Measurements from ENCODE around the gene RFXAP. TPM values are rescaled to one million over a fixed set of nuclear protein-coding genes. Genes with fewer than 3 reads are reported as not detected.

Gene RFXAP
- total RNA-seq, 1 donor from 2014 or later: 4.2 TPM

DNA sequence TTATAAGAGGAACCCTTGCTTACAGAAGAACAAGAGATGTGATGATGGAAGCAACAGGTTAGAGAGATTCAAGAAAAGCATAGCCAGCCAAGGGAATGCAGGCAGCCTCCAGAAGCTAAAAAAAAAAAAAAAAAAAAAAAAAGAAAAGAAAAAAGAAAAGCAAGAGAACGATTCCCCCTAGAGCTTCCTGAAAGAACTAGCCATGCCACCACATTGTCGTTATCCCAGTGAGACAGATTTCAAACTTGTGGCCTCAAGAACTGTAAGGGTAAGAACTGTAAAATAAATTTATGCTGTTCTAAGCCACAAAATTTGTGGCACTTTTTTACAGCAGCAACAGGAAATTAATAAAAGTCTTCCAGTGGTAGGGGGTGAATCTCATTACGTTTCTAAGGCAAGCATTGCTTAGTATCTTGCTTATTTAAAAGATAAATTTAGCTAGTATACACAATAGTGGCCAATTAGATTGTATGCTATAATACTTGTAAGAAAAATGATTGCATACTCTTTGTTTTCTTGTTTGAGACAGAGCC, 21.8 kb downstream of the RFXAP start:
- H3K9me3 ChIP-seq (replicated peaks): no peaks in the 10 kb centered on the region
- H3K27me3 ChIP-seq (ENCODE audit: low read depth): no peaks in the 10 kb centered on the region
- peaks cover 17% of the 10 kb centered on the region for H3K4me1 ChIP-seq
- TF ChIP-seq, protein P1, sequence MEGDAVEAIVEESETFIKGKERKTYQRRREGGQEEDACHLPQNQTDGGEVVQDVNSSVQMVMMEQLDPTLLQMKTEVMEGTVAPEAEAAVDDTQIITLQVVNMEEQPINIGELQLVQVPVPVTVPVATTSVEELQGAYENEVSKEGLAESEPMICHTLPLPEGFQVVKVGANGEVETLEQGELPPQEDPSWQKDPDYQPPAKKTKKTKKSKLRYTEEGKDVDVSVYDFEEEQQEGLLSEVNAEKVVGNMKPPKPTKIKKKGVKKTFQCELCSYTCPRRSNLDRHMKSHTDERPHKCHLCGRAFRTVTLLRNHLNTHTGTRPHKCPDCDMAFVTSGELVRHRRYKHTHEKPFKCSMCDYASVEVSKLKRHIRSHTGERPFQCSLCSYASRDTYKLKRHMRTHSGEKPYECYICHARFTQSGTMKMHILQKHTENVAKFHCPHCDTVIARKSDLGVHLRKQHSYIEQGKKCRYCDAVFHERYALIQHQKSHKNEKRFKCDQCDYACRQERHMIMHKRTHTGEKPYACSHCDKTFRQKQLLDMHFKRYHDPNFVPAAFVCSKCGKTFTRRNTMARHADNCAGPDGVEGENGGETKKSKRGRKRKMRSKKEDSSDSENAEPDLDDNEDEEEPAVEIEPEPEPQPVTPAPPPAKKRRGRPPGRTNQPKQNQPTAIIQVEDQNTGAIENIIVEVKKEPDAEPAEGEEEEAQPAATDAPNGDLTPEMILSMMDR (IDR thresholded peaks at IDR 0.05; ENCODE audit: borderline replicate concordance): no peak
- H3K36me3 ChIP-seq: peaks cover 6% of the 10 kb centered on the region
- H3K27ac ChIP-seq (replicated peaks): no peak overlapping the region
- intact Hi-C loops (cut with micrococcal nuclease): no loop called here
- H3K4me3 ChIP-seq: no peak overlapping the region
- no peak for DNase-seq

- Histone ChIP-seq H3K27me3 (ENCODE audit: low read depth) (no peaks in the 10 kb centered on the region), H3K4me3 (no peak overlapping the region), H3K9me3 (replicated peaks) (no peaks in the 10 kb centered on the region), H3K36me3 (peaks cover 6% of the 10 kb centered on the region), H3K27ac (replicated peaks) (no peak overlapping the region), H3K4me1 (peaks cover 17% of the 10 kb centered on the region)
- intact Hi-C loops (cut with micrococcal nuclease): no loop called here
- TF ChIP-seq, protein P1 (IDR thresholded peaks at IDR 0.05; ENCODE audit: borderline replicate concordance): no peak
- DNase-seq: no peak
Observed at GRCh38 chr13:36841391-36841790, 22.4 kb downstream of the RFXAP start.

GRCh38 chr13:36847606-36848005, 28.6 kb downstream of the RFXAP start:
- Histone ChIP-seq H3K27me3 (ENCODE audit: low read depth) (no peaks in the 10 kb centered on the region), H3K36me3 (peaks cover 6% of the 10 kb centered on the region), H3K27ac (replicated peaks) (no peak overlapping the region), H3K9me3 (replicated peaks) (no peaks in the 10 kb centered on the region), H3K4me1 (peaks cover 19% of the 10 kb centered on the region), H3K4me3 (no peak overlapping the region)
- intact Hi-C loops (cut with micrococcal nuclease): no loop called here
- no peak for DNase-seq
- TF ChIP-seq, protein P1 (IDR thresholded peaks at IDR 0.05; ENCODE audit: borderline replicate concordance): no peak

- TF ChIP-seq, protein P1 (IDR thresholded peaks at IDR 0.05; ENCODE audit: borderline replicate concordance): peak; percentile 36
- no peak for DNase-seq
- no peak overlapping the region for H3K4me3 ChIP-seq
- H3K27ac ChIP-seq (replicated peaks): peak overlapping the region; percentile 34
- H3K36me3 ChIP-seq: peaks cover 12% of the 10 kb centered on the region
- H3K9me3 ChIP-seq (replicated peaks): no peaks in the 10 kb centered on the region
- intact Hi-C loops (cut with micrococcal nuclease): no loop called here
- H3K4me1 ChIP-seq: peaks cover 19% of the 10 kb centered on the region
- no peaks in the 10 kb centered on the region for H3K27me3 ChIP-seq (ENCODE audit: low read depth)
Observed at GRCh38 chr13:36848199-36848982, 29.4 kb downstream of the RFXAP start.

GRCh38 chr13:36850790-36851438, 31.9 kb downstream of the RFXAP start:
- intact Hi-C loops (cut with micrococcal nuclease): no loop called here
- DNase-seq: no peak
- Histone ChIP-seq H3K27me3 (ENCODE audit: low read depth) (no peaks in the 10 kb centered on the region), H3K36me3 (peaks cover 8% of the 10 kb centered on the region), H3K9me3 (replicated peaks) (no peaks in the 10 kb centered on the region), H3K4me1 (peaks cover 19% of the 10 kb centered on the region), H3K27ac (replicated peaks) (no peak overlapping the region), H3K4me3 (no peak overlapping the region)
- TF ChIP-seq, protein P1 (IDR thresholded peaks at IDR 0.05; ENCODE audit: borderline replicate concordance): peak; percentile 35
